Hematopoietic multipotent progenitor cell treated with erythropoietin and hydrocortisone succinate and interleukin-3 and kit ligand, for 15 days (in vitro differentiated cells): Measurements from ENCODE around the gene DHX30.
A peak's percentile ranks its signal among the peaks of the same experiment; 100 is the strongest.
"Not testable (repeated sequence)": the region's sequence is repeated elsewhere in the genome, so short reads cannot be mapped to it uniquely, and the experiment has no call there.

ENCODE experiments used
- DNase-seq: peaks from one replicate; pipeline ENCODE4 v3.0.0-alpha.2; 2015; ENCODE audit warnings: low spot score

The DHX30 gene

DNA sequence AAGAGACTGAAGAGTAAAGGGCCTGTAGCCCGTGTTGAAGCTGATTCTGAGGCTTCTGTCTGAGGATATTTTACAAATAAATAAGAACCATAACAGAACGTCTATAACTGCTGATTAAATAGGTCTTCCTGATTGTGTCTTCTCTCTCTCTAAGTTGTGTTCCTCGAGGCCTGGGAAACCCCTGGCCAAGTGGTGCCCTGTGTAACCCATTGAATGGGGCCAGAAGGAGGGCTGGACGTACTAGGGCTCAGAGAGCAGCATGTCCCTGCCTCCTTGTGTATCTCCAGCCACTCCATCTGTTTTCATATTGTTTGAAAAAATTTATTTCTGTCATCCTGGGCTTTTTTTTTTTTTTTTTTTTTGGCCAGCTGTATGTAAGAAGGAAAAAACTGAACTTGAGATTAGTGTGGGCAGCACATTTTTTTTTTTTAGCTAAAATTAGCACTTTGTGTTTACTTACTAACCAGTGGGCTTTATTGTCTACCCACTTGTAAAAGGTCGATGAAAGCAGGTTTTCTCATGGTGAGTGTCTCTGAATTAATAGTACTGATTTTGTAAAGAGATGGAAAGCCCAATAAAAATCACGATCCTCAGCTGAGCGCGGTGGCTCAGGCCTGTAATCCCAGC is 10.7 kb downstream of the DHX30 start:
- DNase-seq = no peak

DNA sequence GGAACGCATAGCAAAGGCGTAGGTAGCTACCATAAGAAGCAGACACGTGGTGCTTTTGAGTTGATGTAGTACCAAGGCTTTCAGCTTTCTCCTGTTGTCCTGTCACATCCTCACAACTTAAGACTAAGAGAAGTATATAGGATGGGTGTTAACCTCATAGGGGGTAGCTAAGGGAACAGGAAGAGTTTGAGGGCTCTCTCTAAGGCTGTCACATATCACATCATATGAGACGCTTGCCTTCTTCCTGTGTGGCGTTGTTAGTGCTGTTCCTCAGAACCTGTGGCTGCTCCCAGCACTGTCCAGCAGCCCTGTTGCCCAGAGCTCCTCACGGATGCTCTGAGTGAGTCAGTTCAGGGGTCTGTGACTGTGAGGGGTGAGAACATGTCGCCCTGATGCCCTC is 14.7 kb downstream of the DHX30 start:
- no peak for DNase-seq

DNA sequence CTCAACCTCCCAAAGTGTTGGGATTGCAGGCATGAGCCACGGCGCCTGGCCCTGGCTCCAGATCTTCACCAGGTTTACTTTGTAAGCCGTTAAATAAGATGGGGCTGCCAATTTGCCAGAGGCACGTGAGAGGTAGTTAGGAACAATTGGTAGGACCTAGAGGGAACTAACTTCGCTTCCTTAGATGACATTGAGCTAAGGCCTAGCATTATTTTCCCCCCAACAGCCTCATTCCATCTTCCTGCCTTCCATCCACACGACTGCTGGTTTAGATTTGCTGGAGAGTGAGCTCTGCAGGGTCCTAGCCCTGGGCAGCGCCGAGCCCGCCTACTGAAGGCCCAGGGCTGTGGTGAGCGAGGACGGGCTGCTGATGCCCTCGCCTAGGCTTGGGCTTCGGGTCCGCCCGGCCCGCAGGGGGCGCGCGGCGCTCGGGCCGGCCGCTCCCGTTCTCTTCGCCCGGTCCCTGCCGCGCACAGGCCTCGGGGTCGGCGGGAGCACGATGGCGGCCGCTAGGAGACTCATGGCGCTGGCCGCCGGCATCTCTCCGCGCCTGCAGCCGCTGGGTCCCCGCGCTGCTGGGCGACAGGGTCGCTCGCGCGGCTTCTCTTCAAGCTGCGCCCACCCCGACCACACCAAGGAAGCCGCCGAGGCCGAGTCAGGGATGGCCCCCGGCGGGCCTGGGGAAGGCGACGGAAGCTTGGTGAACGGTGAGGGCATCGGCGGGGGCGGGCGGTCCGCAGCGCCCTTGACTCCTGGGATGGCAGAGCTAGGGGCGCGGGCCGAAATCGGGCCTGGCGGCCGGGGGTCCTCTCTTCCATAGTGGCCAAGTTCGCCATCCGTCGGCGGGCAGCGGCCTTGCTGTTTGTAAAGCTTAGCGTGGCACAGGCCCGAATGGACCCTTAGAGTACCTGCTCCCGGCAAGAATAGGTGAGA is 21.9 kb downstream of the DHX30 start:
- peak; percentile 83 for DNase-seq

- no peak for DNase-seq
Observed at GRCh38 chr3:47825590-47825989, 22.7 kb downstream of the DHX30 start.

GRCh38 chr3:47829482-47829881 is 26.5 kb downstream of the DHX30 start:
- not testable (repeated sequence) for DNase-seq

- DNase-seq = no peak
Observed at GRCh38 chr3:47836986-47837385, 34.0 kb downstream of the DHX30 start.

DNA sequence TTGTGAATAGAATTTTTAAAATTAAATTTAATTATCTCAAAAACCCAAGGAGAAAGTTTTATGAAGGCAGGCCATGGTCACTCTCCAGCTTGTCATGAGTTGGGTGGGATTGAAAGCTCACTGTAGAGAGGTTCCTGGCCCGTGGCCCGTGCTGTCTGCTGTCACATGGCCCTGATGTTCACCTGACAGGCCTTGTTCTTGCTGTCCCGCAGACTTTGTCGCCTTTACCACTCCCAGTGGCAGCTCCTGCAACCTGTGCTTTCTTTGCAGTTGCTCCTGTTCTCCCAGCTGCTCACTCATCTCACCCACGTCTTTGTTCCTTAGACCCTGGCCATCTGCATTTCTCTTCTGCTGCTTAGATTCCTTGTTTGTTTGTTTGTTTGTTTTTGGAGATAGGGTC is 35.6 kb downstream of the DHX30 start:
- no peak for DNase-seq

DNA sequence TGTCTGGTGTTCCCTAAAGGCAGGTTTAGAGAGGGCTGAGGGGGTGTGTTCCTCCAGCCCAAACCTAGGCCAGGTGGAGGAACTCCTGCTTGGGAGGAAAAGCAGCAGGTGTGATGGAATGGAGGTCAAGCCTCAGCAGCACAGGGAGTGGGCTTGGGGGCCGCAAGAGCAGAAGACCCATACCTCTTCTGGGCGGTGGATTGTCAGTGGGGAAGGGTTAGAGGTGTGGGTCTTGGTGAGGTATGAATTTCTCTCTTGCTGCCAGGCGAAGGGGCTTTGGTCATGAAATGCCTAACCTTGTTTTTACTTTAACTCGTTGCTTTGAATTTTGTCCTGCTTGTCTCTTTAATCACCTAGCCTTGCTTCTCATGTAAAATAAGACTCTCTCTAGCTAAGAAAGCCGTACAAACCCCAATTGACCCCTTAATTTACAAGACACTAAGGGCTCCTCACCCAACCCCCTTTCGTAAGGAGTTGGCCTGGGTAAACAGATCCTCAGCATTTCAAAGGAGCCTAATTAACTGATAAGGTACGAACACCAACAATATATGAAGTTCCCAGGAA is 38.9 kb downstream of the DHX30 start:
- DNase-seq = no peak

DNA sequence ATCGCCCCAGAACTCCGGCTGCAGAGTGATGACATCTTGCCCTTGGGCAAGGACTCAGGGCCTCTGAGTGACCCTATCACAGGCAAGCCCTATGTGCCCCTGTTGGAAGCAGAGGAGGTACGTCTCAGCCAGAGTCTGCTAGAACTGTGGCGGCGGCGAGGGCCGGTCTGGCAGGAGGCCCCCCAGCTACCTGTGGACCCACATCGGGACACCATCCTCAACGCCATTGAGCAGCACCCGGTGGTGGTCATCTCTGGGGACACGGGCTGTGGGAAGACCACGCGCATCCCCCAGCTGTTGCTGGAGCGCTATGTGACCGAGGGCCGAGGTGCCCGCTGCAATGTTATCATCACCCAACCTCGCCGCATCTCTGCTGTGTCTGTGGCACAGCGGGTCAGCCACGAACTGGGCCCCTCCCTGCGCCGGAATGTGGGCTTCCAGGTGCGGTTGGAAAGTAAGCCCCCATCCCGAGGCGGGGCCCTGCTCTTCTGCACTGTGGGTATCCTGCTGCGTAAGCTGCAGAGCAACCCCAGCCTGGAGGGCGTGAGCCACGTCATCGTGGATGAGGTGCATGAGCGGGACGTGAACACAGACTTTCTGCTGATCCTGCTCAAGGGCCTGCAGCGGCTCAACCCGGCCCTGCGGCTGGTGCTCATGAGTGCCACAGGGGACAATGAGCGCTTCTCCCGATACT is 43.4 kb downstream of the DHX30 start:
- DNase-seq = no peak

DNA sequence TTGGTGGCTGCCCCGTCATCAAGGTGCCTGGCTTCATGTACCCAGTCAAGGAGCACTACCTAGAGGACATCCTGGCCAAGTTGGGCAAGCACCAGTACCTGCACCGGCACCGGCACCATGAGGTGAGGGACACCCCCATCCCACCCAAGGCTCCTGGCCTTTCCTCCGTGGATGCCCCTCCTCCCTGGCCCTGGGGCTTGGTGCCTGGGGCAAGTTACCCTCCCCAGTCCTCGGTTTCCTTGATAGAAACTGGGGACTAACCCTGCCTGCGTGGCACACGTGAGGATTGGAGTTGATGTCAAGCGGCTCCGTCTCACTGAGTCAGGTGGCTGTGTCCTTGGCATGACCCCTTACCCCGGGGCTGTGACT is 43.9 kb downstream of the DHX30 start:
- DNase-seq = no peak

- DNase-seq = no peak
Observed at GRCh38 chr3:47847260-47847659, 44.3 kb downstream of the DHX30 start.

- DNase-seq = no peak
Observed at GRCh38 chr3:47847801-47848518, 45.0 kb downstream of the DHX30 start.

DNA sequence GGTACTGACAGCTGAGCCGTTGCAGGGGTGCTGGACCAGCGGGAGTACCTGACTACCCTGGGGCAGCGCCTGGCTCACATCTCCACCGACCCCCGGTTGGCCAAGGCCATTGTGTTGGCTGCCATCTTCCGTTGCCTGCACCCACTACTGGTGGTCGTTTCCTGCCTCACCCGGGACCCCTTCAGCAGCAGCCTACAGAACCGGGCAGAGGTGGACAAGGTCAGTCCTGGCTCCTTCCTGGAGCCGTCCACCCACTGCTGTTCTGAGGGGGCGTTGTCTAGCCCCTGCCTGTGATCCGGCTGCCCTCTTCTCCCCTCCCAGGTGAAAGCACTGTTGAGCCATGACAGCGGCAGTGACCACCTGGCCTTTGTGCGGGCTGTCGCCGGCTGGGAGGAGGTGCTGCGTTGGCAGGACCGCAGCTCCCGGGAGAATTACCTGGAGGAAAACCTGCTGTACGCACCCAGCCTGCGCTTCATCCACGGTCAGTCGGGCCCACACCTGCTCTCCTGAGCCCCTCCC is 45.7 kb downstream of the DHX30 start:
- DNase-seq = no peak

- no peak for DNase-seq
Observed at GRCh38 chr3:47849186-47849698, 46.3 kb downstream of the DHX30 start.

DNA sequence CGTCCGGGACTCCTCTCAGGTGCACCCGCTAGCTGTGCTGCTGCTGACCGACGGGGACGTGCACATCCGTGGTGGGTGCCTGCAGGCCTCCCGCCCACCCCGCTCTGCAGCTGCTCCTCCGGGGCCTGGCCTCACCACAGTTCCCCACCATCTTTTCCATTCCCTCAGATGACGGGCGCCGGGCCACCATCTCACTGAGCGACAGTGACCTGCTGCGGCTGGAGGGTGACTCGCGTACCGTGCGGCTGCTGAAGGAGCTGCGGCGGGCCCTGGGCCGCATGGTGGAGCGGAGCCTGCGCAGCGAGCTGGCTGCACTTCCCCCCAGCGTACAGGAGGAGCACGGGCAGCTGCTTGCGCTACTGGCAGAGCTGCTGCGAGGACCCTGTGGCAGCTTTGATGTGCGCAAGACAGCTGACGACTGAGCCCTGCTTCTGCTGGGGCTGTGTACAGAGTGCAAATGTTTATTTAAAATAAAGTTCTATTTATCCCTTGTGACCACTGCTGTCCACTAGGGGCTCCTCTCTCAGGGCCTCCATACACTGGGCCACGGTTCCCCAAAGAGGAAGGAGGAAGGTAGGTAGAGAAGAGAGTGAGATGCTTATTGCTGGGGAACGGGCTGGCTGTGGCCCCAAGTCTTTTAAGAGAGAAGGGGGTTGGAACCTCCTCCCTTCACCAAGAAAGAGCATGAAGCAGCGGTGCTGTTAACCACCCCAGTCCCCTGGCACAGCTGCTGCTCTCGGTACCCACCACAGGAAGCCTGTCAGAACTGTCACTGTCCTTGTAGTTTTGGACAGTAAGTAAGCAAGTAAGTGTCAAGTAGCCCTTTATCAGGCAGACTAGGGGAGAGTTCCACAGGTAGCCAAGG is 47.0 kb downstream of the DHX30 start:
- DNase-seq = no peak

DNA sequence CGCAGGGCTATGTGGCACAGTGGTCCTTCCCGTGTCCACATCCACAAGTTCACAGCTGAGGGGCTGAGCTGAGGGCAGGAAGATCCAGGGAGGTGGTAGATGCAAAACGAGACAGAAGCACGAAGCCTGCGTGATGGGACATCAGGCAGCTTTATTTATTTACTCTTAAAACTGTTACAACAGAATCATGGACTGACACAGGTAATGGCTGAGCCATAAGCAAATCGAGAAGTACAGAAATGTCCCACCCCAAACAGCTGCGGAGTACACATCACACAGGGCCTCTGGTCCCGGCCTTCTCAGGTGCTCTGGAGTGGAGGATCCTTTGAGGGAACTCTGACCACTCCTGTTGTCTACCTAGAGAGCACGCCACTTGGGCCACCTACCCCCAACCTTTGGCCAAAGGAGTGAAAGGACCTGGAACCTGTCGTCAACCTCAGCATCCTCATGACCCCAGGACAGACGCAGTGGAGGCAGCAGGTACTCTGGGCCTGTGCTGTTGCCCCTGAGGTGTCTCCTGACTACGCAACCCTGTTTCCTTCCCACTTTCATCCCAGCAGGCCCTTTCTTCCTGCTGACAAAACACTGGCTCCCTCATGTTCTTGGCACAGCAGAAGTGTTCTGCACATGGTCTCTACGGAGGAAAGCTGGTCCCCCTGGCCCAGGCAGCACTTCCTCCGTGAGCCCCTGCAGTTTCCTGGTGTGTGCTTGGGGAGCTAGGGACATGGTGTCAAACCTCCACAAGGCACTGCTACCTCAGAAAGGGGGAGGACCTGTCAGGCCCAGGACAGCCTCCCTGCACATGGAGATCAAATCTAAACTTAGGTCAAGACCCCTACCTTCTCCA is 47.8 kb downstream of the DHX30 start:
- no peak for DNase-seq

GRCh38 chr3:47851888-47852603 is 49.1 kb downstream of the DHX30 start:
- DNase-seq = no peak

DNA sequence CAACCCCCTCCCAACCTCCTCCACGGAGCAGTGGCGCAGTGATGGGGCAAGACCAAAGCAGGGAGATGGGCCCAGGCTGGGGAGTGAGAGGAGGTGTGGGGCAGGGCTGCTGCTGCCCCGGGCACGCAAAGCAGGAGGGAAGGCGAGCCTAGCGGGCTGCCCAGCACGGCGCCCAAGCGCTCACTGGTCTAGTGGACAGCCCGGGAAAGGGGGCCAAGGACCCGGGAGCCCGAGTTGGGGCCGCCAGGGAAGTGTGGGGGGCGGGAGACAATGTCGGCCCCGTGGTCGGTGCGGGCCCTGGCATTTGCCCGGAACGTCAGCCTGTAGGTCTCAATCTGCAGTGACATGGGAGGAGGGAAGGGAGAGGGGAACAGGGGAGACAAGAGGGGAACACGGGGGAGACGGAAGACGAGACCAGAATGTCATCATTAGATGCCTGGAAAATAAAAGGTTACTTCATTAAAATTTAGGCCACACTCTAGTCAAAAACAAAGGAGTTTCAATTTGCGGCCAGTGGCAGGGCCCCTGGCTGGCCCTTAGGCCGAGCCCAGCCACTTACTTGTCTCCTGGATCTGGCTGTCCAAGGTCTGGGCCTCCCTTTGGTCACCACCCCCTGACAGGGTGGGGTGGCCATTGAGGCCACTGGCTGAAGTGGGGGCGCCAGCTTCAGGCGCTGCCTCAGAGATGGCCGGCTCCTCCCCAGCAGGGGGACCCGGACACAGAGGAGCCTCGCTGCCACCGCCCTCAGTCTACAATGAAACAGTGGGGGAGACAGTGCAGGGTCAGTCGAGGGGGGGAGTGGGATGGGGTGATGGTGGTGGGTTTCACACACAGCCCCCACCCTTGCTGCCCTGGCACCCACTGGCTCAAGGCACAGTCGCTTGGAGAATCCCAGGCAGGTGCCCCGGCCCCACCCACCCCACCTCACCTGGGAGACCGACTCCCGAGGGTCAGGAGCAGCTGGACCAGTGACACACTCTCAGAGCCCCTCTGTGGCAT is 50.0 kb downstream of the DHX30 start:
- DNase-seq = no peak
